CD4-positive, alpha-beta memory T cell (primary cell): ENCODE results near the gene FAM118B. TPM values are rescaled to one million over a fixed set of nuclear protein-coding genes. Genes with fewer than 3 reads are reported as not detected.

Source experiments
- CTCF ChIA-PET: fragments of 350-600 bp; sonication (Branson Sonifier 250); formaldehyde crosslinking; loops from one replicate; lab custom pipeline; 2021; ENCODE audit warnings: inconsistent platforms; ENCODE audit not compliant: partially characterized antibody; lab: Charles Lee
- POLR2A ChIA-PET: fragments of 350-600 bp; sonication (Branson Sonifier 250); formaldehyde crosslinking; loops from one replicate; lab custom pipeline; 2021; ENCODE audit not compliant: partially characterized antibody; lab: Charles Lee
- DNase-seq, 5 donors: peaks; one replicate each; pipeline versions ENCODE4 v3.0.0 to v3.0.0-alpha.2; 2020 to 2022; ENCODE audit warnings: mixed read lengths in 1 of 5
- H3K27ac ChIP-seq: one replicate; pipeline ENCODE4 v1.7.0; 2013; ENCODE audit warnings: low read depth, low read length
- H3K27me3 ChIP-seq: 2 replicates; pipeline ENCODE4 v1.7.0; 2013; ENCODE audit warnings: mild to moderate bottlenecking, low read length, moderate library complexity; ENCODE audit not compliant: insufficient read depth
- H3K36me3 ChIP-seq: 2 replicates; pipeline ENCODE4 v1.7.0; 2013; ENCODE audit warnings: mild to moderate bottlenecking, low read length, moderate library complexity; ENCODE audit not compliant: insufficient read depth
- H3K4me1 ChIP-seq: 2 replicates; pipeline ENCODE4 v1.7.0; 2013; ENCODE audit warnings: mild to moderate bottlenecking, low read length, moderate library complexity; ENCODE audit not compliant: insufficient read depth
- H3K4me3 ChIP-seq, 2 donors: one replicate each; pipeline ENCODE4 v1.7.0; 2013; ENCODE audit warnings: low read length in 2 of 2, mild to moderate bottlenecking in 1 of 2
- H3K9me3 ChIP-seq, 2 donors: one replicate each; pipeline ENCODE4 v1.7.0; 2013; ENCODE audit warnings: low read length in 2 of 2, control low read depth in 1 of 2; ENCODE audit not compliant: control insufficient read depth in 1 of 2
- H3K27ac Mint-ChIP-seq, 7 donors: one replicate each; pipeline ENCODE4 v1.8.0; 2020 to 2021; ENCODE audit warnings: mixed read lengths in 7 of 7, mild to moderate bottlenecking in 6 of 7, inconsistent platforms in 3 of 7, moderate library complexity in 3 of 7
- H3K27me3 Mint-ChIP-seq, 2 donors: one replicate each; pipeline ENCODE4 v1.8.0; 2020 to 2021; ENCODE audit warnings: mixed read lengths in 2 of 2
- H3K36me3 Mint-ChIP-seq, 2 donors: one replicate each; pipeline ENCODE4 v1.8.0; 2020 to 2021; ENCODE audit warnings: mixed read lengths in 2 of 2, inconsistent platforms in 1 of 2, mild to moderate bottlenecking in 1 of 2
- H3K4me1 Mint-ChIP-seq, 4 donors: one replicate each; pipeline ENCODE4 v1.8.0; 2020 to 2021; ENCODE audit warnings: mixed read lengths in 4 of 4, mild to moderate bottlenecking in 1 of 4
- H3K4me3 Mint-ChIP-seq, 8 donors: one replicate each; pipeline ENCODE4 v1.8.0; 2020 to 2021; ENCODE audit warnings: mixed read lengths in 8 of 8, mild to moderate bottlenecking in 7 of 8, moderate library complexity in 6 of 8, inconsistent platforms in 3 of 8
- H3K9me3 Mint-ChIP-seq, 8 donors: one replicate each; pipeline ENCODE4 v1.8.0; 2020 to 2021; ENCODE audit warnings: mixed read lengths in 8 of 8, mild to moderate bottlenecking in 5 of 8, inconsistent platforms in 3 of 8, moderate library complexity in 1 of 8
- intact Hi-C: fragments of 100-400 bp; cut with micrococcal nuclease; formaldehyde crosslinking; loops from one replicate; pipeline ENCODE4 v1.15.1; 2023
- polyA plus RNA-seq, 2 donors: library from polyadenylated mRNA; unstranded; fragments of 300-500 nt; fragmentation: Illumina TruSeq; gene quantifications; one replicate each; pipeline ENCODE4 v1.2.3, GENCODE V29; 2021
- total RNA-seq, 2 experiments: library from RNA; stranded (reverse); gene quantifications; one replicate each; pipeline ENCODE4 v1.2.3, GENCODE V29; 2021

The FAM118B gene
- total and polyA plus RNA-seq, 4 experiments from 2014 or later, result 8.4 to 13.7 (median 12.9) TPM

DNA sequence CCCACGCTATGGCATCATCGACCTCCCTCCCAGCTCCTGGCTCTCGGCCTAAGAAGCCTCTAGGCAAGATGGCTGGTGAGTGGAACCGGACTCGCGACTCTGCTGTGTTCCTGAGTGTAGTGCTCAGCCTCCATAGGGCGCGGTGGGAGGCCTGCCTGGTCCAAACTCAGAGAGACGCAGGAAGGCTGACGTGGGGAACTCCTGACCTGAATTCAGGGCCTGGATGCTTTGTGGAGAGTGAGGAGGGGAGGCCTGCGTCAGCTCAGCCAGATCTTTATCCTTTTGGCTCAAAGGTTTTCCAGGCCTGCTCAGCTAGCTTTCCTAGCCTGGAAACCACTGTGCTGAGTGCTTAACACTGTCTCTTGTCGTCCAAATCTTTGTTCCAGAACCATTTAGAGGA, 79.3 kb downstream of the FAM118B start:
- Histone ChIP-seq H3K27me3 (no peaks in the 10 kb centered on the region), H3K36me3 (peaks cover 34% of the 10 kb centered on the region), H3K4me3 (no peak overlapping the region), H3K9me3 (no peaks in the 10 kb centered on the region), H3K27ac (no peak overlapping the region), H3K4me1 (peaks cover 1% of the 10 kb centered on the region)
- Mint-ChIP-seq H3K27me3 (no peaks in the 10 kb centered on the region), H3K9me3 (no peaks in the 10 kb centered on the region), H3K4me1 (peaks cover 8 to 14% (median 14%) of the 10 kb centered on the region in 4 donors), H3K36me3 (peaks cover 24 to 49% of the 10 kb centered on the region in 2 donors), H3K4me3 (no peak overlapping the region), H3K27ac (no peak overlapping the region)
- ChIA-PET POLR2A (interaction anchor here (0.6 to 1.0 kb wide), 2 partner anchors 11 to 22 kb away, joined by 3 to 4 read pairs; partner anchors contain the start of genes FOXRED1 and SRPRA), CTCF (interaction anchor here (1.3 to 1.8 kb wide), 2 partner anchors 9 to 20 kb away, joined by 7 to 11 read pairs; no protein-coding TSS in a partner anchor)
- intact Hi-C loops, result no loop called here
- DNase-seq, result no peak

DNA sequence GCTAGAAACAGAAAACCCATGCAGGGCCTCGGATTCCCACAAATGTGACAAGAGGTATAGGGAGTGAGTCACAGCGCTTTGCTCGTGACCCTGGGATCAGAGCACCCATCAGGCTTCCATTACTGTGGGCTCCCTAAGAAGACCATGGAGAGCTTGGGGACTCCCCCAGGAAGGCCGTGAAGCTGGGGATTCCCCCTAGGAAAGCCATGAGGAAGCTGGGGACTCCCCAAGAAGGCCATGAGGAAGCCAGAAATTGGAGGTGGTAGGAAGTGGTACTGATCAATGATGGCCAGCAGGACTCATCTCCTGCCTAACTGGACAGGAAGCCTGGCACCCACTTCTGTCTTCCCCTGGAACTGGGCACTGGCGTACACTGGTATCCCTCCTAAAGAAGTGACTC, 82.1 kb downstream of the FAM118B start:
- no peak overlapping the region for H3K4me3 ChIP-seq
- POLR2A ChIA-PET, result interaction anchor here (1.0 to 3.9 kb wide), 2 partner anchors 10 to 11 kb away, joined by 4 to 13 read pairs; partner anchors contain the start of genes DCPS and TIRAP
- no peak overlapping the region for H3K27ac ChIP-seq
- Mint-ChIP-seq H3K27ac (peak overlapping the region in 4 of 7 donors; percentile 25 to 85 (median 52)), H3K36me3 (peaks cover 27 to 49% of the 10 kb centered on the region in 2 donors), H3K4me1 (peaks cover 5 to 15% (median 9%) of the 10 kb centered on the region in 4 donors), H3K9me3 (no peaks in the 10 kb centered on the region), H3K4me3 (no peak overlapping the region), H3K27me3 (no peaks in the 10 kb centered on the region)
- no peaks in the 10 kb centered on the region for H3K4me1 ChIP-seq
- no peak for DNase-seq
- H3K27me3 ChIP-seq, result no peaks in the 10 kb centered on the region
- H3K36me3 ChIP-seq, result peaks cover 38% of the 10 kb centered on the region
- H3K9me3 ChIP-seq, result no peaks in the 10 kb centered on the region
- CTCF ChIA-PET, result interaction anchor here (1.4 kb wide), 1 partner anchor 17 kb away, joined by 5 read pairs; no protein-coding TSS in a partner anchor
- intact Hi-C loops, result no loop called here

DNA sequence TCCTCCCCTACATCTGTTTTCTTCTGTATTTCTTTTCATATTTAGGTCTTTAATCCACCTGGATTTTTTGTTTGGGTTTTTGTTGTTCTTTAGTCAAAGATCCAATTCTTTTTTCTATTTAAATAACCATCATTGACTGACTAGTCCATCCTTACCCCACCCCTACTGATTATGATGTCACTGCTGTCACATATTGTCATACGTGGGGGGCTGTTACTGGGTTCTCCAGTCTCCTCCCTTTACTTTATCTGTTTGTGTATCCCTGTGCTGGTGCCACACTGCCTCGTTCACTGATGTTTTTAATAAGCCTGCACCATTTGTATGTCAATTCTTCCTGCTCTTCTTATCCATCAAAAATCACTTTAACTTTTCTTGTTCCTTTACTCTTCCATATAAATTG, 85.4 kb downstream of the FAM118B start:
- H3K36me3 Mint-ChIP-seq, result peaks cover 17 to 31% of the 10 kb centered on the region in 2 donors
- CTCF ChIA-PET, result no interaction called here

DNA sequence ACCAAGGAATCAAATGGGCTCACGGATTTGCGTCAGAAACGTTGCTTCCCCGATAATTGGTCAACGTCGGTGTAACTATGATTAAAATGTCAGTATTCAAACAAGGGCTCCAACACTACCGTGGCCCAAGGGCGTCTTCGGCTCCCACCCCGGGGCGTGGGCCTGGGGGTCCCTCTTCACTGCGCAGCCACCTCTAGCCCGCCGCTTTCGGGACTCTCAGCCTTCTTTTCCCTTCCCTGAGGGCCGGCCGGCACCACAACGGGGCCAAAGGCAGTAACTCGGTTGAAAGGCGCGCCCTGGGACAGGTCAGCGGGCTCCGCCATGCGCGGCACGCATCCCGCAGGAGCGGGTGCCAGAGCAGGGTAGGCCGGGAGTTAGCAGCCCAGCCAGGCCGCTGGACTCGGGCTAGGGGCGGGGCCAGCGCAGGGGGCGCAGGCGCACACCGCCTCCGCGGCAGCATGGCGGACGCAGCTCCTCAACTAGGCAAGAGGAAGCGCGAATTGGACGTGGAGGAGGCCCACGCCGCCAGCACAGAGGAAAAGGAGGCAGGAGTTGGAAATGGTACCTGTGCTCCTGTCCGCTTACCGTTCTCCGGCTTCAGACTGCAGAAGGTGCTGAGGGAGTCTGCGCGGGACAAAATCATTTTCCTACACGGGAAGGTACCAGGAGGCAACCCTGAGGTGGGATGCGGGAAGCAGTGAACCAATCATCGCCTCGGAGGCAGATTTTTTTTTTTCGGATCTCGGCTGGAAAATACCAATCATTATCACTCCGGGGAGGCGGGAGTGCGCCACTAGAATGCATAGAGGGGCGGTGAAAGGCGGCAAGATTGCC, 92.3 kb downstream of the FAM118B start, which contains the start of gene DCPS:
TSS of gene DCPS (plus strand) at position 438 of the 834 bp plus-strand sequence. CDS start at position 459, 21 bp downstream.
- Histone ChIP-seq H3K4me1 (peaks cover 26% of the 10 kb centered on the region), H3K9me3 (no peaks in the 10 kb centered on the region), H3K4me3 (peak within 1 kb of the TSS; percentile 66 to 90), H3K27ac (peak within 1 kb of the TSS; percentile 91), H3K36me3 (no peaks in the 10 kb centered on the region), H3K27me3 (no peaks in the 10 kb centered on the region)
- peak; percentile 84 to 89 (median 86) for DNase-seq
- peaks cover 3 to 35% of the 10 kb centered on the region in 2 donors for H3K36me3 Mint-ChIP-seq
- intact Hi-C loops, result loop anchor here (1.0 to 5.0 kb wide), 4 partner anchors 21 to 241 kb away; partner anchors contain the start of genes FAM118B, FOXRED1, RPUSD4 and TIRAP
- ChIA-PET POLR2A (interaction anchor here (0.6 to 2.8 kb wide), 16 partner anchors 10 to 734 kb away, joined by 3 to 39 read pairs (median 4); partner anchors contain the start of genes CDON, EI24, FOXRED1 and HYLS1), CTCF (interaction anchor here (0.8 to 2.2 kb wide), 4 partner anchors 15 to 177 kb away, joined by 3 to 7 read pairs (median 4); no protein-coding TSS in a partner anchor)
- peak within 1 kb of the TSS; percentile 86 to 99 (median 92) for H3K4me3 Mint-ChIP-seq
- no peaks in the 10 kb centered on the region for H3K9me3 Mint-ChIP-seq
- H3K27ac Mint-ChIP-seq, result peak within 1 kb of the TSS; percentile 85 to 99 (median 94)
- H3K4me1 Mint-ChIP-seq, result peaks cover 21 to 47% (median 34%) of the 10 kb centered on the region in 4 donors
- no peaks in the 10 kb centered on the region for H3K27me3 Mint-ChIP-seq

More for the DNA sequence above, 85.4 kb downstream of the FAM118B start:
- no peaks in the 10 kb centered on the region for H3K9me3 Mint-ChIP-seq
- H3K27me3 ChIP-seq, result no peaks in the 10 kb centered on the region
- intact Hi-C loops, result no loop called here
- H3K4me3 ChIP-seq, result no peak overlapping the region
- no peaks in the 10 kb centered on the region for H3K27me3 Mint-ChIP-seq
- H3K4me1 ChIP-seq, result no peaks in the 10 kb centered on the region
- no peaks in the 10 kb centered on the region for H3K9me3 ChIP-seq
- peaks cover 17% of the 10 kb centered on the region for H3K36me3 ChIP-seq
- H3K4me1 Mint-ChIP-seq, result peaks cover 5 to 15% (median 8%) of the 10 kb centered on the region in 4 donors
- no peak overlapping the region for H3K4me3 Mint-ChIP-seq
- H3K27ac ChIP-seq, result no peak overlapping the region
- no peak for DNase-seq
- POLR2A ChIA-PET, result no interaction called here
- peak overlapping the region in 1 of 7 donors; percentile 57 for H3K27ac Mint-ChIP-seq

DNA sequence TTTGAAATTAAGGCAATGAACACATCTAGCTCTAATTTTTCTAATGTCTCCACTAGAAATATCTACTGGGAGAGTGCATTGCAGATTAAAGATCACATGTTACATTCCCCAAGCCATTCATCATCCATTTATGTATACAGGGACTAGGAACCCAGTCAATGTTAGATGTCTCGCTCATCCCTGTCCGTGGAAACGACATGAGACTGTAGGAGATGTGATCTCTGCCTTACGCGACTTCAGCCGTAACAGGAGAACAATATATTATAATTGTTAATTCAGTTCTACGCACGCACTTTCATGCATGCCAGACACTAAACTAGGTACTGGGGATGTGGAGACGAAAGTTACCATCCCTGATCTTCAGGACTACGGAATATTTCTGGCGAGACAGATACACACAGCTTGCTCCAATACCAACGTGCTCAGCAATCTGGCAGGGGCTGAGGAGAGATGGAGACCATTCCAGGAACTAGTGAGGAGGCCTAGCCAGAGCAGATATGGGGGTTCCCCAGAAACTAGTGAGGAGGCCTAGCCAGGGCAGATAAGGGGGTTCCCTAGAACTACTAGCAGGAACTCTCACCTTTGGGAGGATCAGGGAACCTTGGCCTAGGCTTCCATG, 93.0 kb downstream of the FAM118B start:
- Mint-ChIP-seq H3K36me3 (peaks cover 8 to 36% of the 10 kb centered on the region in 2 donors), H3K4me3 (peak overlapping the region; percentile 86 to 99 (median 92)), H3K27me3 (no peaks in the 10 kb centered on the region), H3K9me3 (no peaks in the 10 kb centered on the region), H3K27ac (peak overlapping the region; percentile 85 to 99 (median 94)), H3K4me1 (peaks cover 21 to 47% (median 34%) of the 10 kb centered on the region in 4 donors)
- Histone ChIP-seq H3K27me3 (no peaks in the 10 kb centered on the region), H3K4me1 (peaks cover 26% of the 10 kb centered on the region), H3K36me3 (no peaks in the 10 kb centered on the region), H3K4me3 (peak overlapping the region; percentile 66 to 90), H3K27ac (peak overlapping the region; percentile 91), H3K9me3 (no peaks in the 10 kb centered on the region)
- peak in 2 of 5 donors; percentile 12 to 53 for DNase-seq
- ChIA-PET CTCF (interaction anchor here (0.8 to 2.2 kb wide), 4 partner anchors 16 to 176 kb away, joined by 3 to 7 read pairs (median 4); no protein-coding TSS in a partner anchor), POLR2A (interaction anchor here (0.6 to 2.8 kb wide), 16 partner anchors 11 to 735 kb away, joined by 3 to 39 read pairs (median 4); partner anchors contain the start of genes CDON, EI24, FOXRED1 and HYLS1)
- intact Hi-C loops, result loop anchor here (1.0 to 5.0 kb wide), 4 partner anchors 21 to 241 kb away; partner anchors contain the start of genes FAM118B, FOXRED1, RPUSD4 and TIRAP

DNA sequence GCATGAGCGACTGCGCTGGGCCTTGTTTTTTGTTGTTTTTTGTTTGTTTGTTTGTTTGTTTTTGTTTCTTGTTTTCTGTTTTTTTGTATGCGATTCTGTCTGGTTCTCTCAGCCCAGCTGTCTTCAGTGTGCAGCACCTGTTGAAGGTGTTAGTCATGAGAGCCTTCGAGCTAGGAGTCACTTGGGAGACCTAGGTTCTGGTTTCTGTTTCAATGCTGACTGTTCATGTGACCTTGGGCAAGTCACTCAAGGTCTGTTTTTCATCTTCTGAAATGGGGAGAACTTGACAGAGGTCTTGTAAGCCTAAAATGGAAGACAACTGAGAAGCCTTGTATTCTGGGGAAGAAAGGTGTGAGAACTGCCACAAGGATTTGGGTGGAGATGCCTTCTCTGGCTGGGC, 94.1 kb downstream of the FAM118B start:
- Mint-ChIP-seq H3K27me3 (no peaks in the 10 kb centered on the region), H3K9me3 (no peaks in the 10 kb centered on the region), H3K36me3 (peaks cover 17 to 47% of the 10 kb centered on the region in 2 donors), H3K4me3 (peak overlapping the region; percentile 40 to 82 (median 74)), H3K4me1 (peaks cover 26 to 54% (median 41%) of the 10 kb centered on the region in 4 donors), H3K27ac (peak overlapping the region; percentile 43 to 93 (median 85))
- Histone ChIP-seq H3K27ac (no peak overlapping the region), H3K27me3 (no peaks in the 10 kb centered on the region), H3K4me1 (peaks cover 28% of the 10 kb centered on the region), H3K36me3 (peaks cover 2% of the 10 kb centered on the region), H3K4me3 (no peak overlapping the region), H3K9me3 (no peaks in the 10 kb centered on the region)
- ChIA-PET CTCF (interaction anchor here (2.2 kb wide), 1 partner anchor 17 kb away, joined by 7 read pairs; no protein-coding TSS in a partner anchor), POLR2A (interaction anchor here (1.1 to 2.8 kb wide), 3 partner anchors 10 to 37 kb away, joined by 3 to 39 read pairs (median 3); partner anchors contain the start of genes FOXRED1 and SRPRA)
- DNase-seq, result no peak
- intact Hi-C loops, result no loop called here
